Prostate gland (tissue), 2 donors: ENCODE results near the gene DOCK11.

Experiments
- POLR2A ChIP-seq: fragments of 450-650 bp; IDR thresholded peaks from one replicate; pipeline ENCODE4 v1.6.1; 2016; ENCODE audit warnings: antibody characterized with exemption, mild to moderate bottlenecking
- TF ChIP-seq, protein P1 (sequence below), 4 experiments: fragments of 200-600 bp in 2 of 4; fragments of 450-650 bp in 2 of 4; sonication (generic) in 2 of 4; IDR thresholded peaks; 1 replicate in 3 of 4; 2 replicates in 1 of 4; pipeline ENCODE4 v1.5.1; 2016 to 2019; ENCODE audit warnings: antibody characterized with exemption in 4 of 4, mild to moderate bottlenecking in 2 of 4, moderate library complexity in 2 of 4

DNA sequence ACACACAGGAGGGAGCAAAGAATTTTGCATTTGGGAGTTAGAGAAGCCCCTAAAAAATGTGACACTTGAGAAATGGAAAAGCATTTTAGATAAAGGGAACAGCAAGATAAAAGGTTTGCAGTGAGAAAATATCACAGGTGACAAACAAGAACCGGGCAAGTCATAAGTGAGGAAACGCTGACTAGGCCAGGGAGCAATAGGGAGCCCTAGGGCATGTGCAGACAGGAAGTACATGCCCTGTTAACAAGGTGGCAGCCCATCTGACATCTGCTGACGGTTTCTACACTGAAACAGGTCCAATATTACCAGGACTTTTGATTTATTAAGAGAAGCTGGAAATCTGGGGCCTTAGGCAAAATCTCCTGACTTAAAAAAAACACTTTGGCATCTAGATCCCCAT is 227.8 kb downstream of the DOCK11 start:
- TF ChIP-seq, protein P1, sequence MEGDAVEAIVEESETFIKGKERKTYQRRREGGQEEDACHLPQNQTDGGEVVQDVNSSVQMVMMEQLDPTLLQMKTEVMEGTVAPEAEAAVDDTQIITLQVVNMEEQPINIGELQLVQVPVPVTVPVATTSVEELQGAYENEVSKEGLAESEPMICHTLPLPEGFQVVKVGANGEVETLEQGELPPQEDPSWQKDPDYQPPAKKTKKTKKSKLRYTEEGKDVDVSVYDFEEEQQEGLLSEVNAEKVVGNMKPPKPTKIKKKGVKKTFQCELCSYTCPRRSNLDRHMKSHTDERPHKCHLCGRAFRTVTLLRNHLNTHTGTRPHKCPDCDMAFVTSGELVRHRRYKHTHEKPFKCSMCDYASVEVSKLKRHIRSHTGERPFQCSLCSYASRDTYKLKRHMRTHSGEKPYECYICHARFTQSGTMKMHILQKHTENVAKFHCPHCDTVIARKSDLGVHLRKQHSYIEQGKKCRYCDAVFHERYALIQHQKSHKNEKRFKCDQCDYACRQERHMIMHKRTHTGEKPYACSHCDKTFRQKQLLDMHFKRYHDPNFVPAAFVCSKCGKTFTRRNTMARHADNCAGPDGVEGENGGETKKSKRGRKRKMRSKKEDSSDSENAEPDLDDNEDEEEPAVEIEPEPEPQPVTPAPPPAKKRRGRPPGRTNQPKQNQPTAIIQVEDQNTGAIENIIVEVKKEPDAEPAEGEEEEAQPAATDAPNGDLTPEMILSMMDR (IDR thresholded peaks at IDR 0.05): no peak
- no peak for TF ChIP-seq POLR2A
